C4-2B (cell line): Measurements from ENCODE around the gene TTC28.

ENCODE experiments used
- CTCF ChIP-seq: fragments of 450-650 bp; conservative IDR thresholded peaks from 2 replicates; pipeline ENCODE4 v1.5.1; 2017; ENCODE audit warnings: mild to moderate bottlenecking
- ZFX ChIP-seq: fragments of 450-650 bp; IDR thresholded peaks from 2 replicates; pipeline ENCODE4 v1.6.1; 2017

GRCh38 chr22:28576162-28576561 lies 103.5 kb downstream of the TTC28 start:
- TF ChIP-seq CTCF (no peak), ZFX (no peak)
